HG03108 (cell line): Measurements from ENCODE around the gene GLI3.

Experiments
- ATAC-seq: cut with Tn5 transposase; IDR thresholded peaks from one replicate; pipeline ENCODE4 v1.9.1; 2021; ENCODE audit warnings: moderate library complexity; ENCODE audit not compliant: unreplicated experiment

The GLI3 gene

GRCh38 chr7:42011846-42012245 lies 225.2 kb downstream of the GLI3 start:
- no peak for ATAC-seq

- no peak for ATAC-seq
Observed at GRCh38 chr7:42010751-42011150, 226.3 kb downstream of the GLI3 start.

GRCh38 chr7:42006801-42007513 lies 230.1 kb downstream of the GLI3 start:
- ATAC-seq: no peak

- no peak for ATAC-seq
Observed at GRCh38 chr7:42002654-42003053, 234.4 kb downstream of the GLI3 start.

GRCh38 chr7:41999736-42000283 lies 237.2 kb downstream of the GLI3 start:
- no peak for ATAC-seq

GRCh38 chr7:41998041-41998440 lies 239.0 kb downstream of the GLI3 start:
- no peak for ATAC-seq

- no peak for ATAC-seq
Observed at GRCh38 chr7:41997151-41997550, 239.9 kb downstream of the GLI3 start.

- ATAC-seq: no peak
Observed at GRCh38 chr7:41996381-41997035, 240.5 kb downstream of the GLI3 start.

GRCh38 chr7:41995632-41996271 lies 241.3 kb downstream of the GLI3 start:
- no peak for ATAC-seq

- ATAC-seq: no peak
Observed at GRCh38 chr7:41994746-41995110, 242.3 kb downstream of the GLI3 start.

- no peak for ATAC-seq
Observed at GRCh38 chr7:41994036-41994745, 242.8 kb downstream of the GLI3 start.

GRCh38 chr7:41992881-41993867 lies 243.8 kb downstream of the GLI3 start:
- no peak for ATAC-seq

- ATAC-seq: no peak
Observed at GRCh38 chr7:41984888-41985287, 252.1 kb downstream of the GLI3 start.

- no peak for ATAC-seq
Observed at GRCh38 chr7:41981046-41982040, 255.7 kb downstream of the GLI3 start.

- ATAC-seq: no peak
Observed at GRCh38 chr7:41979834-41980307, 257.1 kb downstream of the GLI3 start.

- no peak for ATAC-seq
Observed at GRCh38 chr7:41978858-41979257, 258.2 kb downstream of the GLI3 start.

GRCh38 chr7:41977661-41978060 lies 259.3 kb downstream of the GLI3 start:
- ATAC-seq: no peak

GRCh38 chr7:41977151-41977651 lies 259.8 kb downstream of the GLI3 start:
- ATAC-seq: no peak

- ATAC-seq: no peak
Observed at GRCh38 chr7:41976411-41976810, 260.6 kb downstream of the GLI3 start.
